Left lung (tissue), 10 donors: Measurements from ENCODE around the gene CD93. TPM values are rescaled to one million over a fixed set of nuclear protein-coding genes. Genes with fewer than 3 reads are reported as not detected.

Source experiments
- ATAC-seq: fragments of 200-7000 bp; cut with Tn5 transposase; one replicate; pipeline ENCODE4 v1.9.1; 2020; ENCODE audit warnings: moderate library complexity
- DNase-seq, 4 donors: peaks; one replicate each; pipeline ENCODE4 v3.0.0-alpha.2; 2013 to 2020
- H3K27ac ChIP-seq, 2 donors: fragments of 200-600 bp; sonication (generic) in 1 of 2; one replicate each; pipeline versions ENCODE4 v1.5.0 to v1.8.0; 2020 to 2021
- H3K27me3 ChIP-seq, 2 donors: fragments of 200-600 bp; sonication (generic) in 1 of 2; one replicate each; pipeline versions ENCODE4 v1.5.0 to v1.8.0; 2020 to 2021
- H3K36me3 ChIP-seq, 2 donors: fragments of 200-600 bp; sonication (generic) in 1 of 2; one replicate each; pipeline versions ENCODE4 v1.5.0 to v1.8.0; 2020 to 2021
- H3K4me1 ChIP-seq, 2 donors: fragments of 200-600 bp; one replicate each; pipeline ENCODE4 v1.8.0; 2021
- H3K4me3 ChIP-seq, 2 donors: fragments of 200-600 bp; sonication (generic) in 1 of 2; one replicate each; pipeline versions ENCODE4 v1.5.0 to v1.8.0; 2020 to 2021; ENCODE audit warnings: mild to moderate bottlenecking in 1 of 2
- H3K9me3 ChIP-seq, 2 donors: fragments of 200-600 bp; sonication (generic) in 1 of 2; one replicate each; pipeline versions ENCODE4 v1.5.0 to v1.8.0; 2020 to 2021
- CTCF ChIP-seq, 2 donors: fragments of 200-600 bp; sonication (generic) in 1 of 2; IDR thresholded peaks; one replicate each; pipeline versions ENCODE4 v1.5.0 to v1.8.0; 2021; ENCODE audit warnings: antibody characterized with exemption in 2 of 2
- intact Hi-C, 2 donors: fragments of 100-400 bp; cut with DNase I; formaldehyde crosslinking; loops; one replicate each; pipeline versions ENCODE4 v1.11.2 to v1.14.2; 2022
- polyA plus RNA-seq, 6 donors: library from polyadenylated mRNA; unstranded; fragments of 120-200 nt; gene quantifications; one replicate each; pipeline ENCODE4 v1.2.1, GENCODE V29; 2013; ENCODE audit not compliant: insufficient read length in 6 of 6
- total RNA-seq, 2 donors: library from RNA; stranded (reverse); fragmentation: NEBNext Ultra II Directional; extraction: Animal tissue kit (Norgen Biotek cat#: 25700); gene quantifications; one replicate each; pipeline ENCODE4 v1.2.1, GENCODE V29; 2021
- donor health status: DM: no; HTN: yes; CAD: no.
- donor health status: DM: no; HTN: no; CAD: no.

Gene CD93
- total and polyA plus RNA-seq, 8 donors = 71.2 to 221 (median 180) TPM

GRCh38 chr20:23099791-23100719 lies 13.9 kb upstream of the CD93 start:
- DNase-seq = no peak
- intact Hi-C loops = no loop called here
- Histone ChIP-seq H3K9me3 (no peaks in the 10 kb centered on the region), H3K4me3 (no peak overlapping the region), H3K27me3 (no peaks in the 10 kb centered on the region), H3K36me3 (no peaks in the 10 kb centered on the region), H3K4me1 (peaks cover 0 to 57% of the 10 kb centered on the region in 2 donors), H3K27ac (no peak overlapping the region)
- ATAC-seq = no peak
- TF ChIP-seq CTCF (IDR thresholded peaks at IDR 0.05) = no peak

- Histone ChIP-seq H3K27me3 (no peaks in the 10 kb centered on the region), H3K4me3 (no peak overlapping the region), H3K27ac (no peak overlapping the region), H3K9me3 (no peaks in the 10 kb centered on the region), H3K36me3 (no peaks in the 10 kb centered on the region), H3K4me1 (peaks cover 0 to 46% of the 10 kb centered on the region in 2 donors)
- no peak for DNase-seq
- intact Hi-C loops = no loop called here
- no peak for TF ChIP-seq CTCF (IDR thresholded peaks at IDR 0.05)
- no peak for ATAC-seq
Measured at GRCh38 chr20:23097636-23098580, 11.8 kb upstream of the CD93 start.

- Histone ChIP-seq H3K4me1 (peaks cover 0 to 43% of the 10 kb centered on the region in 2 donors), H3K27me3 (no peaks in the 10 kb centered on the region), H3K36me3 (no peaks in the 10 kb centered on the region), H3K9me3 (no peaks in the 10 kb centered on the region), H3K27ac (no peak overlapping the region), H3K4me3 (no peak overlapping the region)
- intact Hi-C loops = no loop called here
- ATAC-seq (no peak), DNase-seq (no peak)
- TF ChIP-seq CTCF (IDR thresholded peaks at IDR 0.05) = no peak
Measured at GRCh38 chr20:23096986-23097520, 10.9 kb upstream of the CD93 start.

- intact Hi-C loops = no loop called here
- Histone ChIP-seq H3K27me3 (no peaks in the 10 kb centered on the region), H3K9me3 (no peaks in the 10 kb centered on the region), H3K27ac (no peak overlapping the region), H3K4me1 (peaks cover 0 to 39% of the 10 kb centered on the region in 2 donors), H3K4me3 (no peak overlapping the region), H3K36me3 (no peaks in the 10 kb centered on the region)
- ATAC-seq (no peak), DNase-seq (no peak)
- TF ChIP-seq CTCF (IDR thresholded peaks at IDR 0.05) = no peak
Measured at GRCh38 chr20:23096097-23096496, 10.0 kb upstream of the CD93 start.
